ENCODE data around the gene ATAD3C. TPM values are rescaled to one million over a fixed set of nuclear protein-coding genes. Genes with fewer than 3 reads are reported as not detected.
"Not testable (repeated sequence)": the region's sequence is repeated elsewhere in the genome, so short reads cannot be mapped to it uniquely, and the experiment has no call there.

The ATAD3C gene
- 1 to 10 TPM; 1.1 to 1.9 TPM for total RNA-seq

- DNase-seq (ENCODE audit: low spot score in 2 of 2) (no peak), ATAC-seq (no peak)
- no peak within 1 kb of the TSS for H3K27ac Mint-ChIP-seq
- no peaks in the 10 kb centered on the region for H3K36me3 Mint-ChIP-seq
- H3K9me3 Mint-ChIP-seq, result no peaks in the 10 kb centered on the region
Measured at GRCh38 chr1:1449099-1449739, at the start of gene ATAD3C. ATAD3C (plus strand) TSS chr1:1449689; CDS start chr1:1450684, 995 bp downstream.

GRCh38 chr1:1399872-1400575 is 49.5 kb upstream of the ATAD3C start:
- Mint-ChIP-seq H3K9me3 (no peaks in the 10 kb centered on the region), H3K27ac (peak overlapping the region; percentile 95 to 96), H3K36me3 (peaks cover 38 to 44% of the 10 kb centered on the region in 2 donors)
- DNase-seq (ENCODE audit: low spot score in 2 of 2), result no peak
- peak; percentile 1 to 2 for ATAC-seq

- Mint-ChIP-seq H3K36me3 (peaks cover 36 to 51% of the 10 kb centered on the region in 2 donors), H3K9me3 (no peaks in the 10 kb centered on the region), H3K27ac (peak overlapping the region; percentile 88 to 95)
- ATAC-seq (no peak), DNase-seq (ENCODE audit: low spot score in 2 of 2) (no peak)
Measured at GRCh38 chr1:1400576-1401456, 48.7 kb upstream of the ATAD3C start.

- Mint-ChIP-seq H3K27ac (peak overlapping the region; percentile 88 to 95), H3K36me3 (peaks cover 43 to 58% of the 10 kb centered on the region in 2 donors), H3K9me3 (no peaks in the 10 kb centered on the region)
- no peak for ATAC-seq
- DNase-seq (ENCODE audit: low spot score in 2 of 2), result no peak
Measured at GRCh38 chr1:1401457-1402010, 48.0 kb upstream of the ATAD3C start.

GRCh38 chr1:1402072-1402900 is 47.2 kb upstream of the ATAD3C start:
- no peaks in the 10 kb centered on the region for H3K9me3 Mint-ChIP-seq
- no peak for ATAC-seq
- peak overlapping the region; percentile 85 to 95 for H3K27ac Mint-ChIP-seq
- peak in 1 of 2 donors; percentile 65 for DNase-seq (ENCODE audit: low spot score in 2 of 2)
- H3K36me3 Mint-ChIP-seq, result peaks cover 43 to 59% of the 10 kb centered on the region in 2 donors

GRCh38 chr1:1402901-1403392 is 46.5 kb upstream of the ATAD3C start:
- not testable (repeated sequence) for H3K9me3 Mint-ChIP-seq; ATAC-seq; DNase-seq (ENCODE audit: low spot score in 2 of 2)
- H3K36me3 Mint-ChIP-seq, result peaks cover 38 to 58% of the 10 kb centered on the region in 2 donors
- H3K27ac Mint-ChIP-seq, result peak overlapping the region; percentile 51 to 67

GRCh38 chr1:1403653-1404052 is 45.8 kb upstream of the ATAD3C start:
- Mint-ChIP-seq H3K9me3 (no peaks in the 10 kb centered on the region), H3K27ac (peak overlapping the region; percentile 67 to 94), H3K36me3 (peaks cover 32 to 60% of the 10 kb centered on the region in 2 donors)
- ATAC-seq (no peak), DNase-seq (ENCODE audit: low spot score in 2 of 2) (no peak)

- H3K36me3 Mint-ChIP-seq, result peaks cover 13 to 41% of the 10 kb centered on the region in 2 donors
- no peaks in the 10 kb centered on the region for H3K9me3 Mint-ChIP-seq
- peak overlapping the region; percentile 94 to 98 for H3K27ac Mint-ChIP-seq
- no peak for ATAC-seq
- no peak for DNase-seq (ENCODE audit: low spot score in 2 of 2)
Measured at GRCh38 chr1:1406101-1406820, 43.2 kb upstream of the ATAD3C start.

- DNase-seq (ENCODE audit: low spot score in 2 of 2) (peak; percentile 94 to 97), ATAC-seq (peak; percentile 97 to 98)
- peak within 1 kb of the TSS; percentile 94 to 98 for H3K27ac Mint-ChIP-seq
- peaks cover 13 to 38% of the 10 kb centered on the region in 2 donors for H3K36me3 Mint-ChIP-seq
- H3K9me3 Mint-ChIP-seq, result no peaks in the 10 kb centered on the region
Measured at GRCh38 chr1:1406821-1407635, 42.5 kb upstream of the ATAD3C start, which contains the start of gene MRPL20. MRPL20 (minus strand) TSS chr1:1407293; CDS start chr1:1407217, 76 bp downstream.

- peak; percentile 17 to 18 for ATAC-seq
- Mint-ChIP-seq H3K27ac (peak overlapping the region; percentile 84 to 94), H3K36me3 (peaks cover 13 to 33% of the 10 kb centered on the region in 2 donors), H3K9me3 (no peaks in the 10 kb centered on the region)
- no peak for DNase-seq (ENCODE audit: low spot score in 2 of 2)
Measured at GRCh38 chr1:1407636-1408318, 41.7 kb upstream of the ATAD3C start.

- not testable (repeated sequence) for DNase-seq (ENCODE audit: low spot score in 2 of 2); ATAC-seq; H3K9me3 Mint-ChIP-seq; H3K27ac Mint-ChIP-seq
- H3K36me3 Mint-ChIP-seq, result peaks cover 12 to 23% of the 10 kb centered on the region in 2 donors
Measured at GRCh38 chr1:1410238-1410637, 39.3 kb upstream of the ATAD3C start.

- no peak for ATAC-seq
- DNase-seq (ENCODE audit: low spot score in 2 of 2), result no peak
- no peaks in the 10 kb centered on the region for H3K9me3 Mint-ChIP-seq
- H3K36me3 Mint-ChIP-seq, result peaks cover 0 to 10% of the 10 kb centered on the region in 2 donors
- peak overlapping the region in 1 of 2 donors; percentile 59 for H3K27ac Mint-ChIP-seq
Measured at GRCh38 chr1:1411626-1412025, 37.9 kb upstream of the ATAD3C start.

GRCh38 chr1:1412311-1412902 is 37.1 kb upstream of the ATAD3C start:
- DNase-seq (ENCODE audit: low spot score in 2 of 2); H3K9me3 Mint-ChIP-seq; H3K27ac Mint-ChIP-seq; H3K36me3 Mint-ChIP-seq: not testable (repeated sequence)
- peak in 1 of 2 donors; percentile 55 for ATAC-seq
